Gastroesophageal sphincter (tissue), 4 donors: ENCODE measurements around the gene HTR1B. TPM values are rescaled to one million over a fixed set of nuclear protein-coding genes. Genes with fewer than 3 reads are reported as not detected.

Experiments
- ATAC-seq: fragments of 150-250 bp; one replicate; pipeline ENCODE4 v1.9.1; 2016; ENCODE audit warnings: mild to moderate bottlenecking, moderate library complexity
- H3K27ac ChIP-seq, 4 donors: fragments of 200-600 bp; sonication (generic) in 3 of 4; 1 replicate in 3 of 4; 2 replicates in 1 of 4; pipeline ENCODE4 v1.5.1; 2016 to 2019
- H3K27me3 ChIP-seq: fragments of 200-600 bp; sonication (generic); one replicate; pipeline ENCODE4 v1.5.1; 2019
- H3K36me3 ChIP-seq, 2 donors: fragments of 200-600 bp; sonication (generic); one replicate each; pipeline ENCODE4 v1.5.1; 2019; ENCODE audit warnings: control low read depth in 1 of 2
- H3K4me1 ChIP-seq, 3 donors: fragments of 200-600 bp; sonication (generic); 1 replicate in 2 of 3; 2 replicates in 1 of 3; pipeline ENCODE4 v1.5.1; 2016 to 2019; ENCODE audit warnings: control low read depth in 2 of 3
- H3K4me3 ChIP-seq, 2 donors: fragments of 200-600 bp; sonication (generic); one replicate each; pipeline ENCODE4 v1.5.1; 2019; ENCODE audit warnings: mild to moderate bottlenecking in 1 of 2, moderate library complexity in 1 of 2
- H3K9me3 ChIP-seq, 3 donors: fragments of 200-600 bp; sonication (generic); one replicate each; pipeline ENCODE4 v1.5.1; 2017 to 2019; ENCODE audit warnings: control low read depth in 2 of 3
- CTCF ChIP-seq, 4 experiments: fragments of 200-600 bp in 2 of 4; fragments of 450-650 bp in 2 of 4; sonication (generic) in 1 of 4; IDR thresholded peaks; one replicate each; pipeline ENCODE4 v1.5.1; 2017 to 2019; ENCODE audit warnings: antibody characterized with exemption in 4 of 4, mild to moderate bottlenecking in 2 of 4, moderate library complexity in 2 of 4
- EP300 ChIP-seq: sonication (generic); formaldehyde crosslinking; IDR thresholded peaks from one replicate; pipeline ENCODE4 v1.6.1; 2017; ENCODE audit warnings: antibody characterized with exemption, mild to moderate bottlenecking
- POLR2A ChIP-seq, 2 donors: fragments of 450-650 bp; IDR thresholded peaks; one replicate each; pipeline ENCODE4 v1.6.1; 2017; ENCODE audit warnings: antibody characterized with exemption in 2 of 2, mild to moderate bottlenecking in 2 of 2, moderate library complexity in 1 of 2
- POLR2AphosphoS5 ChIP-seq: sonication (generic); formaldehyde crosslinking; IDR thresholded peaks from one replicate; pipeline ENCODE4 v1.6.1; 2017; ENCODE audit warnings: antibody characterized with exemption
- WGBS, 2 donors: methylation state at CpG; one replicate each; pipeline ENCODE4 v1.1.5; 2018; ENCODE audit warnings: low coverage in 1 of 2; 5-methylcytosine and 5-hydroxymethylcytosine counted together
- total RNA-seq, 4 donors: library from RNA; depleted of rRNA; stranded (reverse); fragments of >200 nt; gene quantifications; one replicate each; pipeline ENCODE4 v1.1.0, GENCODE V29; 2016

The HTR1B gene
- total RNA-seq, 4 donors from 2014 or later = 0.27 to 4.7 (median 2.5) TPM

- H3K27me3 ChIP-seq = peaks cover 41% of the 10 kb centered on the region
- peak; percentile 35 for ATAC-seq
- TF ChIP-seq POLR2AphosphoS5 = no peak
- no peak for TF ChIP-seq POLR2A (IDR thresholded peaks at IDR 0.05)
- no peak for TF ChIP-seq EP300
- TF ChIP-seq CTCF (IDR thresholded peaks at IDR 0.05) = peak in 3 of 4 experiments; percentile 14 to 56 (median 18)
- H3K27ac ChIP-seq = peak overlapping the region; percentile 54 to 85 (median 83)
- H3K4me3 ChIP-seq = peak overlapping the region; percentile 58 to 66
- H3K4me1 ChIP-seq = peaks cover 0 to 76% (median 12%) of the 10 kb centered on the region in 3 donors
- 7% methylated on average over 18 of the region's 55 CpGs; no CpG with 5 or more reads in 1 of the 2 donors for WGBS, 2 donors
- no peaks in the 10 kb centered on the region for H3K9me3 ChIP-seq
- no peaks in the 10 kb centered on the region for H3K36me3 ChIP-seq
Observed at GRCh38 chr6:77462359-77463307, 658 bp downstream of the HTR1B start.

- Histone ChIP-seq H3K27me3 (peaks cover 41% of the 10 kb centered on the region), H3K4me3 (peak overlapping the region; percentile 58 to 66), H3K36me3 (no peaks in the 10 kb centered on the region), H3K4me1 (peaks cover 2 to 74% (median 12%) of the 10 kb centered on the region in 3 donors), H3K9me3 (no peaks in the 10 kb centered on the region), H3K27ac (peak overlapping the region; percentile 10 to 85 (median 83))
- 47 to 57% methylated on average over 3 to 6 of the region's 8 CpGs for WGBS, 2 donors
- ATAC-seq = no peak
- TF ChIP-seq POLR2AphosphoS5 (no peak), EP300 (no peak), POLR2A (IDR thresholded peaks at IDR 0.05) (no peak), CTCF (IDR thresholded peaks at IDR 0.05) (no peak)
Observed at GRCh38 chr6:77461796-77462195, 1.5 kb downstream of the HTR1B start.

- TF ChIP-seq EP300 (no peak), CTCF (IDR thresholded peaks at IDR 0.05) (no peak), POLR2A (IDR thresholded peaks at IDR 0.05) (no peak), POLR2AphosphoS5 (no peak)
- H3K4me3 ChIP-seq = no peak overlapping the region
- peaks cover 18% of the 10 kb centered on the region for H3K27me3 ChIP-seq
- WGBS, 2 donors = 86 to 89% methylated on average over 1 of the region's 1 CpG
- no peaks in the 10 kb centered on the region for H3K9me3 ChIP-seq
- ATAC-seq = no peak
- H3K36me3 ChIP-seq = no peaks in the 10 kb centered on the region
- H3K4me1 ChIP-seq = peaks cover 4 to 53% (median 5%) of the 10 kb centered on the region in 3 donors
- peak overlapping the region in 3 of 4 donors; percentile 14 to 67 (median 17) for H3K27ac ChIP-seq
Observed at GRCh38 chr6:77458421-77458820, 4.9 kb downstream of the HTR1B start.

GRCh38 chr6:77457720-77458349, 5.5 kb downstream of the HTR1B start:
- TF ChIP-seq POLR2AphosphoS5 (peak; percentile 14), POLR2A (IDR thresholded peaks at IDR 0.05) (no peak), EP300 (no peak), CTCF (IDR thresholded peaks at IDR 0.05) (peak; percentile 60 to 84 (median 76))
- Histone ChIP-seq H3K4me1 (peaks cover 0 to 47% (median 5%) of the 10 kb centered on the region in 3 donors), H3K27me3 (peaks cover 12% of the 10 kb centered on the region), H3K36me3 (no peaks in the 10 kb centered on the region), H3K4me3 (no peak overlapping the region), H3K9me3 (no peaks in the 10 kb centered on the region), H3K27ac (peak overlapping the region in 3 of 4 donors; percentile 14 to 67 (median 62))
- 24 to 26% methylated on average over 5 to 6 of the region's 6 CpGs for WGBS, 2 donors
- ATAC-seq = peak; percentile 70
